Tibial nerve (tissue), 4 donors: Measurements from ENCODE around the gene PRKCE.

Source experiments
- EP300 ChIP-seq, 2 donors: sonication (generic); formaldehyde crosslinking; IDR thresholded peaks; one replicate each; pipeline ENCODE4 v1.6.1; 2017; ENCODE audit warnings: antibody characterized with exemption in 2 of 2, mild to moderate bottlenecking in 1 of 2
- POLR2A ChIP-seq, 2 donors: fragments of 450-650 bp; IDR thresholded peaks; one replicate each; pipeline ENCODE4 v1.6.1; 2017; ENCODE audit warnings: antibody characterized with exemption in 2 of 2, mild to moderate bottlenecking in 2 of 2, moderate library complexity in 2 of 2
- TF ChIP-seq, protein P1 (sequence below), 5 experiments: fragments of 200-600 bp in 3 of 5; fragments of 450-650 bp in 2 of 5; sonication (generic) in 3 of 5; IDR thresholded peaks; one replicate each; pipeline ENCODE4 v1.5.1; 2016 to 2019; ENCODE audit warnings: antibody characterized with exemption in 5 of 5, mild to moderate bottlenecking in 3 of 5, moderate library complexity in 2 of 5

DNA sequence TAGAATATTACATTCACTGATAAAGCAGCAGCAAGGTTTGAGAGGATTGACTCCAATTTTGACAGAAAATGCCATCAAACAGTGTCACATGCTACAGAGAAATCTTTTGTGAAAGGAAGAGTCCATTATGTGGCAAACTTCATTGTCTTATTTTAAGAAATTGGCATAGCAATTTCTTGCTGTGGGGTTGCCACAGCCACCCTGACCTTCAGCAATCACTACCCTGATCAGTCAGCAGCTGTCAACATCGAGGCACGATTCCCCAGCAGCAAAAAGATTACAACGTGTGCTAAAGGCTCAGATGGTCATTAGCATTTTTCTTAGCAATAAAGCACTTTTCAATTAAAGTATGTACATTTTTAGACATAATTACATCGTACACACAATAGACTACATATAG lies 74.7 kb downstream of the PRKCE start:
- TF ChIP-seq, protein P1, sequence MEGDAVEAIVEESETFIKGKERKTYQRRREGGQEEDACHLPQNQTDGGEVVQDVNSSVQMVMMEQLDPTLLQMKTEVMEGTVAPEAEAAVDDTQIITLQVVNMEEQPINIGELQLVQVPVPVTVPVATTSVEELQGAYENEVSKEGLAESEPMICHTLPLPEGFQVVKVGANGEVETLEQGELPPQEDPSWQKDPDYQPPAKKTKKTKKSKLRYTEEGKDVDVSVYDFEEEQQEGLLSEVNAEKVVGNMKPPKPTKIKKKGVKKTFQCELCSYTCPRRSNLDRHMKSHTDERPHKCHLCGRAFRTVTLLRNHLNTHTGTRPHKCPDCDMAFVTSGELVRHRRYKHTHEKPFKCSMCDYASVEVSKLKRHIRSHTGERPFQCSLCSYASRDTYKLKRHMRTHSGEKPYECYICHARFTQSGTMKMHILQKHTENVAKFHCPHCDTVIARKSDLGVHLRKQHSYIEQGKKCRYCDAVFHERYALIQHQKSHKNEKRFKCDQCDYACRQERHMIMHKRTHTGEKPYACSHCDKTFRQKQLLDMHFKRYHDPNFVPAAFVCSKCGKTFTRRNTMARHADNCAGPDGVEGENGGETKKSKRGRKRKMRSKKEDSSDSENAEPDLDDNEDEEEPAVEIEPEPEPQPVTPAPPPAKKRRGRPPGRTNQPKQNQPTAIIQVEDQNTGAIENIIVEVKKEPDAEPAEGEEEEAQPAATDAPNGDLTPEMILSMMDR (IDR thresholded peaks at IDR 0.05) = no peak
- TF ChIP-seq EP300 (IDR thresholded peaks at IDR 0.05) = no peak
- TF ChIP-seq POLR2A (IDR thresholded peaks at IDR 0.05) = no peak
